A673 (cell line): ENCODE measurements around the gene CCDC9B.

Experiments used
- CTCF ChIP-seq: fragments of 300-800, 200-600 bp; sonication (generic); conservative IDR thresholded peaks from 2 replicates; pipeline ENCODE4 v1.5.1; 2017; ENCODE audit warnings: low read depth, mild to moderate bottlenecking, antibody characterized with exemption, low read length, moderate library complexity, mixed read lengths
- EZH2 ChIP-seq: fragments of 200-600 bp; sonication (generic); IDR thresholded peaks from 2 replicates; pipeline ENCODE4 v1.6.1; 2017; ENCODE audit warnings: borderline replicate concordance, low read depth, mild to moderate bottlenecking, mixed read lengths, antibody characterized with exemption, low read length; ENCODE audit not compliant: poor library complexity, severe bottlenecking

GRCh38 chr15:40289140-40289775, 51.5 kb downstream of the CCDC9B start:
- no peak for TF ChIP-seq CTCF
- TF ChIP-seq EZH2 = no peak
